Keratinocyte (primary cell): ENCODE results near the gene RHEX. TPM values are rescaled to one million over a fixed set of nuclear protein-coding genes. Genes with fewer than 3 reads are reported as not detected.

ENCODE experiments used
- DNase-seq: peaks from one replicate; pipeline ENCODE4 v3.0.0-alpha.2; 2011; ENCODE audit warnings: low read depth, missing footprints, low spot score
- FAIRE-seq: peaks from 2 replicates; lab custom pipeline; 2011; peaks lifted over from hg19 to GRCh38; lab: Jason Lieb, UNC
- H2AFZ ChIP-seq: 2 replicates; pipeline ENCODE4 v1.6.0; 2012; ENCODE audit warnings: low read length, control low read depth, inconsistent platforms; ENCODE audit not compliant: control insufficient read depth
- H3K27ac ChIP-seq: 2 replicates; pipeline ENCODE4 v1.5.1; 2011; ENCODE audit warnings: low read length; ENCODE audit not compliant: control insufficient read depth, insufficient read depth
- H3K27me3 ChIP-seq: 3 replicates; pipeline ENCODE4 v1.6.0; 2011; ENCODE audit warnings: low read length; ENCODE audit not compliant: control insufficient read depth, insufficient read depth; ENCODE audit errors: extremely low read depth
- H3K36me3 ChIP-seq, 2 experiments: 2 replicates in 1 of 2; 3 replicates in 1 of 2; pipeline ENCODE4 v1.5.1; 2011; ENCODE audit warnings: low read length in 2 of 2, mild to moderate bottlenecking in 1 of 2; ENCODE audit not compliant: control insufficient read depth in 2 of 2, insufficient read depth in 2 of 2; ENCODE audit errors: extremely low read depth in 1 of 2
- H3K4me1 ChIP-seq: 3 replicates; pipeline ENCODE4 v1.5.1; 2011; ENCODE audit warnings: low read length; ENCODE audit not compliant: control insufficient read depth, insufficient read depth; ENCODE audit errors: extremely low read depth
- H3K4me2 ChIP-seq: 3 replicates; pipeline ENCODE4 v1.6.0; 2011; ENCODE audit warnings: low read depth, low read length; ENCODE audit not compliant: control insufficient read depth, insufficient read depth; ENCODE audit errors: extremely low read depth
- H3K4me3 ChIP-seq, 3 experiments: fragments of 200-600 bp in 1 of 3; sonication (generic) in 1 of 3; 2 replicates in 2 of 3; 3 replicates in 1 of 3; pipeline ENCODE4 v1.5.1; 2011 to 2016; ENCODE audit warnings: low read length in 3 of 3, mild to moderate bottlenecking in 3 of 3, control low read depth in 2 of 3, inconsistent platforms in 1 of 3, low read depth in 1 of 3, mixed read lengths in 1 of 3, mixed run types in 1 of 3, moderate library complexity in 1 of 3; ENCODE audit not compliant: control insufficient read depth in 2 of 3, insufficient read depth in 2 of 3; ENCODE audit errors: extremely low read depth in 1 of 3
- H3K79me2 ChIP-seq: 2 replicates; pipeline ENCODE4 v1.6.0; 2012; ENCODE audit warnings: low read length; ENCODE audit not compliant: control insufficient read depth, insufficient read depth
- H3K9ac ChIP-seq: 3 replicates; pipeline ENCODE4 v1.6.0; 2011; ENCODE audit warnings: low read length; ENCODE audit not compliant: control insufficient read depth, insufficient read depth; ENCODE audit errors: extremely low read depth
- H3K9me1 ChIP-seq: 3 replicates; pipeline ENCODE4 v1.6.0; 2011; ENCODE audit warnings: low read length; ENCODE audit not compliant: control insufficient read depth, insufficient read depth; ENCODE audit errors: extremely low read depth
- H3K9me3 ChIP-seq: 2 replicates; pipeline ENCODE4 v1.5.1; 2012; ENCODE audit warnings: low read depth, low read length; ENCODE audit not compliant: control insufficient read depth
- H4K20me1 ChIP-seq: 3 replicates; pipeline ENCODE4 v1.6.0; 2011; ENCODE audit warnings: low read length; ENCODE audit not compliant: control insufficient read depth, insufficient read depth; ENCODE audit errors: extremely low read depth
- CTCF ChIP-seq, 3 experiments: IDR thresholded peaks in 1 of 3; conservative IDR thresholded peaks in 1 of 3; optimal IDR thresholded peaks in 1 of 3; 2 replicates in 2 of 3; 3 replicates in 1 of 3; pipeline versions ENCODE3 to v1.5.1; 2011; ENCODE audit warnings: low read length in 3 of 3, mild to moderate bottlenecking in 3 of 3, moderate library complexity in 2 of 3, control low read depth in 1 of 3, inconsistent platforms in 1 of 3; ENCODE audit not compliant: insufficient read depth in 2 of 3; ENCODE audit errors: extremely low read depth in 1 of 3
- EZH2 ChIP-seq: IDR thresholded peaks from one replicate; pipeline ENCODE4 v1.6.1; 2012; ENCODE audit warnings: inconsistent platforms, mild to moderate bottlenecking, low read length, moderate library complexity
- dilution Hi-C: fragments of 300-500 bp; cut with MboI; formaldehyde crosslinking; loops from one replicate; pipeline ENCODE4 v1.7.0; 2020; ENCODE audit warnings: low sequenced_read_pairs; ENCODE audit not compliant: extremely low pct_ligation_motif_present
- polyA plus RNA-seq, 5 experiments: library from polyadenylated mRNA; depleted of rRNA in 3 of 5; stranded (reverse) in 3 of 5; stranded (forward) in 1 of 5; unstranded in 1 of 5; fragments of >200 nt; gene quantifications; 1 replicate in 1 of 5; 2 replicates in 3 of 5; 3 replicates in 1 of 5; pipeline versions ENCODE4 v1.2.1 to v1.2.3, GENCODE V29; 2011 to 2012; ENCODE audit warnings: missing spikeins in 2 of 5, low read depth in 1 of 5, low replicate concordance in 1 of 5

The RHEX gene
- polyA plus RNA-seq, 1 donor (not counting 4 experiments of a cell fraction or from before 2014, with no cell fraction given), result not detected

- no peak for FAIRE-seq
- DNase-seq, result no peak
- no peak overlapping the region for H3K4me3 ChIP-seq
- H3K4me1 ChIP-seq, result no peaks in the 10 kb centered on the region
- H3K27ac ChIP-seq, result no peak overlapping the region
- TF ChIP-seq EZH2 (no peak), CTCF (optimal IDR thresholded peaks at IDR 0.05 in 1 of 3, IDR thresholded peaks at IDR 0.05 in 1 of 3, conservative IDR thresholded peaks at IDR 0.05 in 1 of 3; ENCODE audit: extremely low read depth in 1 of 3, insufficient read depth in 2 of 3, low read length in 3 of 3) (no peak)
- no peaks in the 10 kb centered on the region for H3K79me2 ChIP-seq
- no peak overlapping the region for H3K9ac ChIP-seq
- no peaks in the 10 kb centered on the region for H3K36me3 ChIP-seq
- dilution Hi-C loops, result no loop called here
- H3K9me3 ChIP-seq, result no peaks in the 10 kb centered on the region
- no peaks in the 10 kb centered on the region for H3K9me1 ChIP-seq
- H3K4me2 ChIP-seq, result no peak overlapping the region
- H4K20me1 ChIP-seq, result no peaks in the 10 kb centered on the region
- H3K27me3 ChIP-seq, result no peaks in the 10 kb centered on the region
- H2AFZ ChIP-seq, result no peak overlapping the region
Observed at GRCh38 chr1:206014601-206015000, 38.4 kb upstream of the RHEX start.

- TF ChIP-seq CTCF (optimal IDR thresholded peaks at IDR 0.05 in 1 of 3, IDR thresholded peaks at IDR 0.05 in 1 of 3, conservative IDR thresholded peaks at IDR 0.05 in 1 of 3; ENCODE audit: extremely low read depth in 1 of 3, insufficient read depth in 2 of 3, low read length in 3 of 3) (no peak), EZH2 (no peak)
- Histone ChIP-seq H2AFZ (no peak overlapping the region), H3K4me1 (no peaks in the 10 kb centered on the region), H3K27me3 (no peaks in the 10 kb centered on the region), H3K36me3 (no peaks in the 10 kb centered on the region), H3K27ac (no peak overlapping the region), H4K20me1 (no peaks in the 10 kb centered on the region), H3K9me3 (no peaks in the 10 kb centered on the region), H3K79me2 (no peaks in the 10 kb centered on the region), H3K4me2 (no peak overlapping the region), H3K9me1 (no peaks in the 10 kb centered on the region), H3K4me3 (no peak overlapping the region), H3K9ac (no peak overlapping the region)
- DNase-seq (no peak), FAIRE-seq (no peak)
- dilution Hi-C loops, result no loop called here
Observed at GRCh38 chr1:206015071-206015470, 37.9 kb upstream of the RHEX start.
